Measurements from ENCODE around the gene IL10.

The IL10 gene

GRCh38 chr1:206734499-206735142, 37.7 kb downstream of the IL10 start:
- DNase-seq (ENCODE audit: low read depth), result no peak

- DNase-seq (ENCODE audit: low read depth), result no peak
Measured at GRCh38 chr1:206732992-206733391, 39.3 kb downstream of the IL10 start.

- DNase-seq (ENCODE audit: low read depth), result no peak
Measured at GRCh38 chr1:206732508-206732907, 39.8 kb downstream of the IL10 start.

GRCh38 chr1:206729507-206729906, 42.8 kb downstream of the IL10 start:
- DNase-seq (ENCODE audit: low read depth), result no peak

GRCh38 chr1:206729050-206729449, 43.2 kb downstream of the IL10 start:
- DNase-seq (ENCODE audit: low read depth), result no peak

- no peak for DNase-seq (ENCODE audit: low read depth)
Measured at GRCh38 chr1:206728697-206728987, 43.7 kb downstream of the IL10 start.

GRCh38 chr1:206727981-206728696, 44.2 kb downstream of the IL10 start:
- DNase-seq (ENCODE audit: low read depth), result no peak

GRCh38 chr1:206725109-206725963, 47.0 kb downstream of the IL10 start:
- peak; percentile 35 for DNase-seq (ENCODE audit: low read depth)

GRCh38 chr1:206723805-206724472, 48.4 kb downstream of the IL10 start:
- peak; percentile 59 for DNase-seq (ENCODE audit: low read depth)

- no peak for DNase-seq (ENCODE audit: low read depth)
Measured at GRCh38 chr1:206723462-206723804, 48.9 kb downstream of the IL10 start.

GRCh38 chr1:206722751-206723461, 49.4 kb downstream of the IL10 start:
- DNase-seq (ENCODE audit: low read depth), result no peak

- DNase-seq (ENCODE audit: low read depth), result no peak
Measured at GRCh38 chr1:206721454-206721853, 50.8 kb downstream of the IL10 start.

- DNase-seq (ENCODE audit: low read depth), result no peak
Measured at GRCh38 chr1:206719169-206719839, 53.0 kb downstream of the IL10 start.

- DNase-seq (ENCODE audit: low read depth), result no peak
Measured at GRCh38 chr1:206717674-206717989, 54.7 kb downstream of the IL10 start.
